Activated naive CD4-positive, alpha-beta T cell treated with anti-CD3 and anti-CD28 coated beads for 36 hours (primary cell): ENCODE measurements around the gene REEP6. TPM values are rescaled to one million over a fixed set of nuclear protein-coding genes. Genes with fewer than 3 reads are reported as not detected.

Experiments
- CTCF ChIA-PET: fragments of 350-600 bp; sonication (Branson Sonifier 250); formaldehyde crosslinking; loops from one replicate; lab custom pipeline; 2021; ENCODE audit warnings: antibody characterized with exemption; lab: Charles Lee
- DNase-seq: peaks from one replicate; pipeline ENCODE4 v3.0.0-alpha.2; 2020
- H3K27ac Mint-ChIP-seq: one replicate; pipeline ENCODE4 v1.8.0; 2021; ENCODE audit warnings: mild to moderate bottlenecking, mixed read lengths
- H3K27me3 Mint-ChIP-seq: one replicate; pipeline ENCODE4 v1.8.0; 2021; ENCODE audit warnings: low read depth, mixed read lengths
- H3K36me3 Mint-ChIP-seq: one replicate; pipeline ENCODE4 v1.8.0; 2021; ENCODE audit warnings: low read depth, mixed read lengths
- H3K4me1 Mint-ChIP-seq: one replicate; pipeline ENCODE4 v1.8.0; 2021; ENCODE audit warnings: low read depth, mixed read lengths
- H3K4me3 Mint-ChIP-seq: one replicate; pipeline ENCODE4 v1.8.0; 2021; ENCODE audit warnings: mild to moderate bottlenecking, moderate library complexity, mixed read lengths
- H3K9me3 Mint-ChIP-seq: one replicate; pipeline ENCODE4 v1.8.0; 2021; ENCODE audit warnings: mixed read lengths
- intact Hi-C: fragments of 100-400 bp; cut with micrococcal nuclease; formaldehyde crosslinking; loops from one replicate; pipeline ENCODE4 v1.15.1; 2023
- total RNA-seq, 2 experiments: library from RNA; stranded (reverse); gene quantifications; one replicate each; pipeline ENCODE4 v1.2.3, GENCODE V29; 2021

REEP6 gene
- total RNA-seq, 2 experiments from 2014 or later, result 1.3 to 1.6 TPM

- no peaks in the 10 kb centered on the region for H3K36me3 Mint-ChIP-seq
- CTCF ChIA-PET, result no interaction called here
- H3K4me3 Mint-ChIP-seq, result no peak overlapping the region
- intact Hi-C loops, result no loop called here
- H3K4me1 Mint-ChIP-seq, result peaks cover 13% of the 10 kb centered on the region
- H3K9me3 Mint-ChIP-seq, result no peaks in the 10 kb centered on the region
- H3K27me3 Mint-ChIP-seq, result peaks cover 58% of the 10 kb centered on the region
- no peak for DNase-seq
- H3K27ac Mint-ChIP-seq, result no peak overlapping the region
Observed at GRCh38 chr19:1451916-1452801, 38.8 kb upstream of the REEP6 start.

- CTCF ChIA-PET, result no interaction called here
- no peak for DNase-seq
- Mint-ChIP-seq H3K4me3 (no peak overlapping the region), H3K27ac (no peak overlapping the region), H3K27me3 (peaks cover 53% of the 10 kb centered on the region), H3K9me3 (no peaks in the 10 kb centered on the region), H3K4me1 (peaks cover 13% of the 10 kb centered on the region), H3K36me3 (no peaks in the 10 kb centered on the region)
- intact Hi-C loops, result no loop called here
Observed at GRCh38 chr19:1452802-1453524, 38.0 kb upstream of the REEP6 start.

GRCh38 chr19:1453525-1454364 is 37.2 kb upstream of the REEP6 start:
- Mint-ChIP-seq H3K36me3 (no peaks in the 10 kb centered on the region), H3K27me3 (peaks cover 52% of the 10 kb centered on the region), H3K9me3 (no peaks in the 10 kb centered on the region), H3K4me3 (no peak overlapping the region), H3K27ac (no peak overlapping the region), H3K4me1 (peaks cover 17% of the 10 kb centered on the region)
- DNase-seq, result no peak
- intact Hi-C loops, result no loop called here
- CTCF ChIA-PET, result interaction anchor here (0.8 to 2.5 kb wide), 2 partner anchors 9 to 17 kb away, joined by 4 to 11 read pairs; no protein-coding TSS in a partner anchor

- Mint-ChIP-seq H3K36me3 (peaks cover 2% of the 10 kb centered on the region), H3K27me3 (peaks cover 47% of the 10 kb centered on the region), H3K4me3 (no peak overlapping the region), H3K4me1 (peaks cover 17% of the 10 kb centered on the region), H3K9me3 (no peaks in the 10 kb centered on the region), H3K27ac (no peak overlapping the region)
- no peak for DNase-seq
- intact Hi-C loops, result no loop called here
- CTCF ChIA-PET, result interaction anchor here (0.6 to 2.5 kb wide), 2 partner anchors 10 to 12 kb away, joined by 3 to 11 read pairs; no protein-coding TSS in a partner anchor
Observed at GRCh38 chr19:1455002-1455335, 36.0 kb upstream of the REEP6 start.

- Mint-ChIP-seq H3K4me1 (peaks cover 17% of the 10 kb centered on the region), H3K27ac (no peak overlapping the region), H3K36me3 (peaks cover 2% of the 10 kb centered on the region), H3K4me3 (no peak overlapping the region), H3K9me3 (no peaks in the 10 kb centered on the region), H3K27me3 (peaks cover 43% of the 10 kb centered on the region)
- peak; percentile 72 for DNase-seq
- intact Hi-C loops, result no loop called here
- CTCF ChIA-PET, result interaction anchor here (0.6 to 2.5 kb wide), 2 partner anchors 10 to 12 kb away, joined by 3 to 11 read pairs; no protein-coding TSS in a partner anchor
Observed at GRCh38 chr19:1455336-1456120, 35.5 kb upstream of the REEP6 start.

- Mint-ChIP-seq H3K27me3 (peaks cover 36% of the 10 kb centered on the region), H3K4me1 (peaks cover 17% of the 10 kb centered on the region), H3K4me3 (no peak overlapping the region), H3K36me3 (peaks cover 2% of the 10 kb centered on the region), H3K27ac (no peak overlapping the region), H3K9me3 (no peaks in the 10 kb centered on the region)
- CTCF ChIA-PET, result interaction anchor here (2.5 kb wide), 1 partner anchor 11 kb away, joined by 11 read pairs; no protein-coding TSS in a partner anchor
- intact Hi-C loops, result no loop called here
- DNase-seq, result no peak
Observed at GRCh38 chr19:1456121-1456900, 34.7 kb upstream of the REEP6 start.

GRCh38 chr19:1457031-1457739 is 33.8 kb upstream of the REEP6 start:
- no peak for DNase-seq
- intact Hi-C loops, result no loop called here
- peaks cover 2% of the 10 kb centered on the region for H3K36me3 Mint-ChIP-seq
- H3K4me1 Mint-ChIP-seq, result peaks cover 17% of the 10 kb centered on the region
- no peaks in the 10 kb centered on the region for H3K9me3 Mint-ChIP-seq
- H3K27ac Mint-ChIP-seq, result no peak overlapping the region
- H3K4me3 Mint-ChIP-seq, result no peak overlapping the region
- peaks cover 31% of the 10 kb centered on the region for H3K27me3 Mint-ChIP-seq
- CTCF ChIA-PET, result interaction anchor here (0.6 to 1.1 kb wide), 2 partner anchors 9 to 1471 kb away, joined by 3 to 5 read pairs; no protein-coding TSS in a partner anchor

- Mint-ChIP-seq H3K4me3 (no peak overlapping the region), H3K36me3 (peaks cover 2% of the 10 kb centered on the region), H3K27me3 (peaks cover 25% of the 10 kb centered on the region), H3K4me1 (peaks cover 17% of the 10 kb centered on the region), H3K27ac (no peak overlapping the region), H3K9me3 (no peaks in the 10 kb centered on the region)
- intact Hi-C loops, result no loop called here
- no peak for DNase-seq
- CTCF ChIA-PET, result interaction anchor here (0.6 to 1.1 kb wide), 2 partner anchors 9 to 1470 kb away, joined by 3 to 5 read pairs; no protein-coding TSS in a partner anchor
Observed at GRCh38 chr19:1457892-1458291, 33.1 kb upstream of the REEP6 start.

GRCh38 chr19:1459479-1459878 is 31.5 kb upstream of the REEP6 start:
- DNase-seq, result no peak
- H3K4me3 Mint-ChIP-seq, result no peak overlapping the region
- H3K36me3 Mint-ChIP-seq, result peaks cover 2% of the 10 kb centered on the region
- H3K9me3 Mint-ChIP-seq, result no peaks in the 10 kb centered on the region
- intact Hi-C loops, result no loop called here
- H3K27me3 Mint-ChIP-seq, result peaks cover 17% of the 10 kb centered on the region
- H3K27ac Mint-ChIP-seq, result no peak overlapping the region
- CTCF ChIA-PET, result interaction anchor here (0.9 kb wide), 1 partner anchor 16 kb away, joined by 4 read pairs; no protein-coding TSS in a partner anchor
- H3K4me1 Mint-ChIP-seq, result peaks cover 16% of the 10 kb centered on the region
